ENCODE results near the gene TUT7. TPM values are rescaled to one million over a fixed set of nuclear protein-coding genes. Genes with fewer than 3 reads are reported as not detected.

Gene TUT7
- total and polyA plus RNA-seq, 2 of the 4 experiments (the other 2 are of a cell fraction): 13.3 to 33.3 TPM

DNA sequence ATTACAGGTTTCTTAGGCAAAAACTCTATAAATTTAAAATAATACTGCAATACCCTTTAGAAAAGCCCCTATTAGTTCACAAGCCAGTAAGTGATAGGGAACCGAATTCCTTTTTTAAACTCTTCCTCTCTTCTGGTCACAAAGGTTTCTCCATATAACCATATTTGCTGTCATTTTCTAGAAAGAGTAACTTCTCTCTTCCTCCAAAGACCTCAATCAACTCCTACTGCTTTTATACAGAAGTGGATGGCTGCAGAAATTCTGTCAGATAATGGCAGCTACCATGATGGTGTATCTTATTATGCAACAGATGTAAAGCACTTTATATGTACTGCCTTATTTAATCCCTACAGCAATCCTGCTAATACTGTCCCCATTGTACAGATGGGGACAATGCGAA is 6.2 kb downstream of the TUT7 start:
- intact Hi-C loops (cut with micrococcal nuclease) (no loop called here), dilution Hi-C loops (cut with HindIII; ENCODE audit: low sequenced_read_pairs, unreplicated experiment) (no loop called here), in situ Hi-C loops (cut with MboI; ENCODE audit: low sequenced_read_pairs) (no loop called here)
- no peak overlapping the region for H4K8ac ChIP-seq (ENCODE audit: low read depth in 2 of 2, low read length in 2 of 2)
- H2BK120ac ChIP-seq (ENCODE audit: low read depth, low read length): no peak overlapping the region
- no TSS peak for BruUV-seq (replicated peaks)
- no peak overlapping the region for H3K18ac ChIP-seq (ENCODE audit: low read depth, low read length)
- no peaks in the 10 kb centered on the region for H3K27me3 ChIP-seq (ENCODE audit: control insufficient read depth, insufficient read depth, low read length)
- peaks cover 19% of the 10 kb centered on the region for H3K36me3 ChIP-seq (ENCODE audit: control insufficient read depth, insufficient read depth, low read length)
- H3K23ac ChIP-seq (ENCODE audit: low read depth, low read length): no peak overlapping the region
- no peak overlapping the region for H4K91ac ChIP-seq (ENCODE audit: insufficient read depth, low read depth, low read length)
- no peak overlapping the region for H2AFZ ChIP-seq (replicated peaks; ENCODE audit: low read length, poor library complexity)
- no peak overlapping the region for H4K5ac ChIP-seq (ENCODE audit: low read depth, low read length)
- no peaks in the 10 kb centered on the region for H3K9me1 ChIP-seq (ENCODE audit: insufficient read depth, low read length)
- H4K20me1 ChIP-seq (ENCODE audit: insufficient read depth, low read length): peaks cover 5% of the 10 kb centered on the region; the same call in 1 of the 2 replicates
- no peak overlapping the region for H3K4ac ChIP-seq (ENCODE audit: low read depth, low read length)
- no peak overlapping the region for H3K14ac ChIP-seq (replicated peaks; ENCODE audit: low read depth, low read length)
- peaks cover 12 to 36% of the 10 kb centered on the region in 2 experiments for H3K79me1 ChIP-seq (ENCODE audit: low read depth in 1 of 2, low read length in 2 of 2)
- ChIA-PET POLR2A (ENCODE audit: unreplicated experiment) (no interaction called here), CTCF (no interaction called here)
- no peak overlapping the region for H2AK5ac ChIP-seq (ENCODE audit: low read depth, low read length)
- no peak overlapping the region for H2BK15ac ChIP-seq (ENCODE audit: low read depth, low read length)
- H3K56ac ChIP-seq (ENCODE audit: extremely low read depth, insufficient read depth, low read length): no peak overlapping the region
- DNase-seq (no peak), ATAC-seq (ENCODE audit: low read depth) (no peak; the same call in 1 of the 2 replicates)
- H3K4me1 ChIP-seq (ENCODE audit: control insufficient read depth, insufficient read depth, low read length): peaks cover 3% of the 10 kb centered on the region; the same call in 1 of the 2 replicates
- no peak overlapping the region for H3K27ac ChIP-seq (ENCODE audit: insufficient read depth, low read length)
- H2BK20ac ChIP-seq (ENCODE audit: low read depth, low read length): no peak overlapping the region
- WGBS, 2 experiments (ENCODE audit: extremely low coverage in 2 of 2, insufficient read length in 1 of 2): no CpG with 5 or more reads among the region's 2 CpGs
- no peak overlapping the region for H3K9ac ChIP-seq (ENCODE audit: low read depth, low read length)
- no peak overlapping the region for H2BK5ac ChIP-seq (ENCODE audit: low read depth, low read length, poor library complexity, severe bottlenecking)
- no peaks in the 10 kb centered on the region for H3K9me3 ChIP-seq (ENCODE audit: control insufficient read depth, insufficient read depth, low read length)
- H3K4me3 ChIP-seq (ENCODE audit: insufficient read depth, low read depth, low read length): no peak overlapping the region
- H2AK9ac ChIP-seq (replicated peaks; ENCODE audit: low read depth, low read length, poor library complexity): no peak overlapping the region
- no peak overlapping the region for H3K4me2 ChIP-seq (ENCODE audit: low read depth, low read length)
- TF ChIP-seq, protein P1, sequence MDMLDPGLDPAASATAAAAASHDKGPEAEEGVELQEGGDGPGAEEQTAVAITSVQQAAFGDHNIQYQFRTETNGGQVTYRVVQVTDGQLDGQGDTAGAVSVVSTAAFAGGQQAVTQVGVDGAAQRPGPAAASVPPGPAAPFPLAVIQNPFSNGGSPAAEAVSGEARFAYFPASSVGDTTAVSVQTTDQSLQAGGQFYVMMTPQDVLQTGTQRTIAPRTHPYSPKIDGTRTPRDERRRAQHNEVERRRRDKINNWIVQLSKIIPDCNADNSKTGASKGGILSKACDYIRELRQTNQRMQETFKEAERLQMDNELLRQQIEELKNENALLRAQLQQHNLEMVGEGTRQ (IDR thresholded peaks at IDR 0.05; ENCODE audit: low read depth, low read length): no peak
- TF ChIP-seq POLR2A (IDR thresholded peaks at IDR 0.05; ENCODE audit: low read depth, low read length) (no peak), CEBPB (IDR thresholded peaks at IDR 0.05; ENCODE audit: low read depth, low read length) (no peak), FOS (IDR thresholded peaks at IDR 0.05; ENCODE audit: low read depth, low read length) (no peak), RAD21 (IDR thresholded peaks at IDR 0.05; ENCODE audit: low read length) (no peak), BHLHE40 (IDR thresholded peaks at IDR 0.05; ENCODE audit: low read depth, low read length) (no peak), MAFK (IDR thresholded peaks at IDR 0.05; ENCODE audit: low read depth, low read length) (no peak), MXI1 (IDR thresholded peaks at IDR 0.05; ENCODE audit: borderline replicate concordance, low read depth, low read length) (no peak), SMC3 (IDR thresholded peaks at IDR 0.05; ENCODE audit: low read depth, low read length) (no peak), NFE2L2 (IDR thresholded peaks at IDR 0.05; ENCODE audit: low read depth, low read length) (no peak), RCOR1 (IDR thresholded peaks at IDR 0.05; ENCODE audit: insufficient replicate concordance, low read length) (no peak), RFX5 (IDR thresholded peaks at IDR 0.05; ENCODE audit: low read depth, low read length) (no peak)
- TF ChIP-seq, protein P2, sequence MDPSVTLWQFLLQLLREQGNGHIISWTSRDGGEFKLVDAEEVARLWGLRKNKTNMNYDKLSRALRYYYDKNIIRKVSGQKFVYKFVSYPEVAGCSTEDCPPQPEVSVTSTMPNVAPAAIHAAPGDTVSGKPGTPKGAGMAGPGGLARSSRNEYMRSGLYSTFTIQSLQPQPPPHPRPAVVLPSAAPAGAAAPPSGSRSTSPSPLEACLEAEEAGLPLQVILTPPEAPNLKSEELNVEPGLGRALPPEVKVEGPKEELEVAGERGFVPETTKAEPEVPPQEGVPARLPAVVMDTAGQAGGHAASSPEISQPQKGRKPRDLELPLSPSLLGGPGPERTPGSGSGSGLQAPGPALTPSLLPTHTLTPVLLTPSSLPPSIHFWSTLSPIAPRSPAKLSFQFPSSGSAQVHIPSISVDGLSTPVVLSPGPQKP (IDR thresholded peaks at IDR 0.05; ENCODE audit: borderline replicate concordance, low read depth, low read length): no peak
- TF ChIP-seq, protein P3, sequence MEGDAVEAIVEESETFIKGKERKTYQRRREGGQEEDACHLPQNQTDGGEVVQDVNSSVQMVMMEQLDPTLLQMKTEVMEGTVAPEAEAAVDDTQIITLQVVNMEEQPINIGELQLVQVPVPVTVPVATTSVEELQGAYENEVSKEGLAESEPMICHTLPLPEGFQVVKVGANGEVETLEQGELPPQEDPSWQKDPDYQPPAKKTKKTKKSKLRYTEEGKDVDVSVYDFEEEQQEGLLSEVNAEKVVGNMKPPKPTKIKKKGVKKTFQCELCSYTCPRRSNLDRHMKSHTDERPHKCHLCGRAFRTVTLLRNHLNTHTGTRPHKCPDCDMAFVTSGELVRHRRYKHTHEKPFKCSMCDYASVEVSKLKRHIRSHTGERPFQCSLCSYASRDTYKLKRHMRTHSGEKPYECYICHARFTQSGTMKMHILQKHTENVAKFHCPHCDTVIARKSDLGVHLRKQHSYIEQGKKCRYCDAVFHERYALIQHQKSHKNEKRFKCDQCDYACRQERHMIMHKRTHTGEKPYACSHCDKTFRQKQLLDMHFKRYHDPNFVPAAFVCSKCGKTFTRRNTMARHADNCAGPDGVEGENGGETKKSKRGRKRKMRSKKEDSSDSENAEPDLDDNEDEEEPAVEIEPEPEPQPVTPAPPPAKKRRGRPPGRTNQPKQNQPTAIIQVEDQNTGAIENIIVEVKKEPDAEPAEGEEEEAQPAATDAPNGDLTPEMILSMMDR (conservative IDR thresholded peaks at IDR 0.05; ENCODE audit: low read depth, low read length): no peak
